K562 (cell line): ENCODE data around the gene ASIC3. TPM values are rescaled to one million over a fixed set of nuclear protein-coding genes. Genes with fewer than 3 reads are reported as not detected.

Source experiments
- BCL6 ChIP-seq: fragments of 250-450 bp; sonication (Bioruptor Pico); IDR thresholded peaks from 2 replicates; pipeline ENCODE4 v1.4.0; 2020
- DDX20 ChIP-seq: fragments of 450-650 bp; IDR thresholded peaks from 2 replicates; pipeline ENCODE4 v1.6.1; 2016; ENCODE audit warnings: missing genetic modification characterization, low read depth, mild to moderate bottlenecking, missing compliant biosample characterization, moderate library complexity
- GATAD2A ChIP-seq: fragments of 450-650 bp; IDR thresholded peaks from 2 replicates; pipeline ENCODE4 v1.6.1; 2017
- LEF1 ChIP-seq: fragments of 450-650 bp; IDR thresholded peaks from 2 replicates; pipeline ENCODE4 v1.6.1; 2016; ENCODE audit warnings: mild to moderate bottlenecking
- RAD21 ChIP-seq, 2 experiments: fragments of 250-450 bp in 1 of 2; fragments of 450-650 bp in 1 of 2; sonication (Bioruptor Pico) in 1 of 2; formaldehyde crosslinking in 1 of 2; IDR thresholded peaks in 1 of 2; conservative IDR thresholded peaks in 1 of 2; 2 replicates each; pipeline versions ENCODE4 v1.4.0 to v1.8.0; 2020 to 2022; ENCODE audit warnings: mild to moderate bottlenecking in 2 of 2, moderate library complexity in 1 of 2
- SRF ChIP-seq, 2 experiments: fragments of 250-450, 450-650 bp in 1 of 2; sonication (Bioruptor Pico) in 1 of 2; sonication (generic) in 1 of 2; formaldehyde crosslinking; IDR thresholded peaks; 2 replicates each; pipeline versions ENCODE4 v1.5.0 to v1.5.1; 2020 to 2022; ENCODE audit warnings: mild to moderate bottlenecking in 1 of 2, missing genetic modification reagents in 1 of 2
- TCFL5 ChIP-seq: fragments of 250-450 bp; sonication (Bioruptor Pico); conservative IDR thresholded peaks from 2 replicates; pipeline ENCODE4 v1.6.1; 2021; ENCODE audit warnings: mild to moderate bottlenecking, moderate library complexity, matching md5 sums
- XRCC4 ChIP-seq: IDR thresholded peaks from one replicate; pipeline ENCODE4 v1.6.1; 2011; ENCODE audit not compliant: insufficient read depth, insufficient read length; ENCODE audit errors: extremely low read depth
- ZBTB9 ChIP-seq: fragments of 450-650 bp; formaldehyde crosslinking; IDR thresholded peaks from 2 replicates; pipeline ENCODE4 v1.4.0; 2020; ENCODE audit warnings: mild to moderate bottlenecking, moderate library complexity
- ZC3H8 ChIP-seq: fragments of 450-650 bp; IDR thresholded peaks from 2 replicates; pipeline ENCODE4 v1.6.1; 2017
- ZNF316 ChIP-seq: fragments of 450-650 bp; IDR thresholded peaks from 2 replicates; pipeline ENCODE4 v1.6.1; 2016
- ZNF407 ChIP-seq: fragments of 450-650 bp; IDR thresholded peaks from 2 replicates; pipeline ENCODE4 v1.6.1; 2016; ENCODE audit warnings: low read depth
- polyA plus RNA-seq, 8 experiments: library from polyadenylated mRNA; depleted of rRNA in 4 of 8; stranded (reverse) in 5 of 8; unstranded in 3 of 8; fragments of >200 nt; fragmentation: Nextera tagmentation in 2 of 8; fragmentation: Illumina TruSeq in 1 of 8; extraction: Ambion mirVana in 2 of 8; extraction: Trizol in 1 of 8; gene quantifications; 2 replicates each; pipeline versions ENCODE4 v1.2.1 to v1.2.3, GENCODE V29; 2011 to 2014; ENCODE audit warnings: inconsistent platforms in 1 of 8, missing spikeins in 1 of 8
- total RNA-seq, 7 experiments: library from RNA; depleted of rRNA in 6 of 7; stranded (reverse); fragments of >200 nt in 6 of 7; fragmentation: Illumina TruSeq in 2 of 7; extraction: Trizol in 2 of 7; gene quantifications; 2 replicates each; pipeline versions ENCODE4 v1.2.1 to v1.2.3, GENCODE V29; 2011 to 2021; ENCODE audit warnings: low replicate concordance in 1 of 7

Gene ASIC3
- total and polyA plus RNA-seq, 9 of the 15 experiments (the other 6 are each of a cell fraction or from before 2014, with no cell fraction given), result 0.11 to 5.0 (median 0.87) TPM

GRCh38 chr7:151059367-151060112 lies 11.2 kb downstream of the ASIC3 start, which contains the start of gene SLC4A2 (continued):
- no peak for TF ChIP-seq ZNF407
- no peak for TF ChIP-seq XRCC4
- TF ChIP-seq TCFL5, result no peak
- no peak for TF ChIP-seq DDX20
- no peak for TF ChIP-seq ZBTB9 (CRISPR knock-in tag)
- TF ChIP-seq SRF (CRISPR knock-in tag; IDR thresholded peaks at IDR 0.05), result peak in 1 of 2 experiments; percentile 45; a peak in 1 of 4 replicates
- TF ChIP-seq LEF1, result no peak
- no peak for TF ChIP-seq BCL6
- TF ChIP-seq ZC3H8, result no peak
- no peak; the same call in 1 of the 2 replicates for TF ChIP-seq ZNF316
- TF ChIP-seq GATAD2A, result peak; percentile 62; the same call in 1 of the 2 replicates
- TF ChIP-seq RAD21 (CRISPR knock-in tag; conservative IDR thresholded peaks at IDR 0.05 in 1 of 2, IDR thresholded peaks at IDR 0.05 in 1 of 2), result peak; percentile 26 to 35; a peak in 3 of 4 replicates
